Mammary epithelial cell (primary cell): ENCODE measurements around the gene CCNL1.

Experiments used
- CTCF ChIP-seq, 2 donors: IDR thresholded peaks in 1 of 2; conservative IDR thresholded peaks in 1 of 2; 2 replicates each; pipeline ENCODE4 v1.5.1; 2011 to 2012; ENCODE audit warnings: inconsistent platforms in 2 of 2, low read length in 2 of 2, mild to moderate bottlenecking in 2 of 2, control low read depth in 1 of 2, low read depth in 1 of 2; ENCODE audit not compliant: insufficient read depth in 1 of 2; ENCODE audit errors: extremely low read depth in 1 of 2
- EZH2 ChIP-seq: IDR thresholded peaks from 2 replicates; pipeline ENCODE4 v1.6.1; 2012; ENCODE audit warnings: low read length, inconsistent platforms, borderline replicate concordance

GRCh38 chr3:157188391-157188790, 28.4 kb upstream of the CCNL1 start:
- TF ChIP-seq CTCF (conservative IDR thresholded peaks at IDR 0.05 in 1 of 2, IDR thresholded peaks at IDR 0.05 in 1 of 2; ENCODE audit: extremely low read depth in 1 of 2, insufficient read depth in 1 of 2, low read depth in 1 of 2, low read length in 2 of 2), result no peak
- no peak for TF ChIP-seq EZH2
